BJ (cell line): ENCODE results near the gene CHN1. TPM values are rescaled to one million over a fixed set of nuclear protein-coding genes. Genes with fewer than 3 reads are reported as not detected.

Source experiments
- CTCF ChIA-PET: fragments of 350-600 bp; formaldehyde crosslinking; extraction: SDS; loops from one replicate; lab custom pipeline; 2021; ENCODE audit warnings: antibody characterized with exemption, inconsistent platforms; lab: Yijun Ruan, JAX
- POLR2A ChIA-PET: fragments of 300-600 bp; sonication (Branson Sonifier 250); formaldehyde crosslinking; extraction: SDS; loops from one replicate; lab custom pipeline; 2021; ENCODE audit warnings: antibody characterized with exemption; lab: Charles Lee
- DNase-seq: peaks from one replicate; pipeline ENCODE4 v3.0.0-alpha.2; 2011; ENCODE audit warnings: low read depth
- H3K27me3 ChIP-seq: 2 replicates; pipeline ENCODE4 v1.6.0; 2011; ENCODE audit warnings: low read length; ENCODE audit not compliant: control insufficient read depth, insufficient read depth
- H3K36me3 ChIP-seq: 2 replicates; pipeline ENCODE4 v1.5.1; 2011; ENCODE audit warnings: low read length; ENCODE audit not compliant: control insufficient read depth, insufficient read depth
- H3K4me3 ChIP-seq: 2 replicates; pipeline ENCODE4 v1.5.1; 2011; ENCODE audit warnings: low read depth, mild to moderate bottlenecking, control low read depth, low read length
- polyA plus RNA-seq: library from polyadenylated mRNA; depleted of rRNA; stranded (reverse); fragments of >200 nt; gene quantifications from 2 replicates; pipeline ENCODE4 v1.2.3, GENCODE V29; 2011
- TF ChIP-seq, protein P1 (sequence below): IDR thresholded peaks from 2 replicates; pipeline ENCODE4 v1.5.1; 2011; ENCODE audit warnings: low read depth, mild to moderate bottlenecking, control low read depth, inconsistent platforms, low read length, moderate library complexity; ENCODE audit not compliant: insufficient read depth

The CHN1 gene
- polyA plus RNA-seq, 1 experiment: 93.0 TPM

DNA sequence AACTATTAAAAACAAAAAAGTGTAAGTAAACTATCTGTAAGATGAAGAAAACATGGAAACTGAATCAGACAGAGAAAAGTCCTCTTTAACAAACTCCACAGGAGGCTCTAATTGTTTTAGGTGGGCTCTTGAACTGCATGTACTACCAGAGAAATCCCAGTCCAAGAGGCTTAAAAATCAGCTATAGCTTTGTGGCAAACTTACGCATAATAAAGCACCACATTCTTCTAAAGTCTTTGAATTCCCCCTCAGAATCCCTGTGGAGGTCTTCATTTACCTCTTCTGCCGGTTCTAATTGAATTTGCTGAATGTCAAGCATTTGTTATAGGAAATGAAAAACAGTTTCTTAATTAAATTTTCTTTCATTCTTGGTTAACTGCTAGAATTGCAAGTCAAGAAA, 40.8 kb downstream of the CHN1 start:
- Histone ChIP-seq H3K27me3 (no peaks in the 10 kb centered on the region), H3K36me3 (no peaks in the 10 kb centered on the region), H3K4me3 (no peak overlapping the region)
- CTCF ChIA-PET: no interaction called here
- POLR2A ChIA-PET: no interaction called here
- TF ChIP-seq, protein P1, sequence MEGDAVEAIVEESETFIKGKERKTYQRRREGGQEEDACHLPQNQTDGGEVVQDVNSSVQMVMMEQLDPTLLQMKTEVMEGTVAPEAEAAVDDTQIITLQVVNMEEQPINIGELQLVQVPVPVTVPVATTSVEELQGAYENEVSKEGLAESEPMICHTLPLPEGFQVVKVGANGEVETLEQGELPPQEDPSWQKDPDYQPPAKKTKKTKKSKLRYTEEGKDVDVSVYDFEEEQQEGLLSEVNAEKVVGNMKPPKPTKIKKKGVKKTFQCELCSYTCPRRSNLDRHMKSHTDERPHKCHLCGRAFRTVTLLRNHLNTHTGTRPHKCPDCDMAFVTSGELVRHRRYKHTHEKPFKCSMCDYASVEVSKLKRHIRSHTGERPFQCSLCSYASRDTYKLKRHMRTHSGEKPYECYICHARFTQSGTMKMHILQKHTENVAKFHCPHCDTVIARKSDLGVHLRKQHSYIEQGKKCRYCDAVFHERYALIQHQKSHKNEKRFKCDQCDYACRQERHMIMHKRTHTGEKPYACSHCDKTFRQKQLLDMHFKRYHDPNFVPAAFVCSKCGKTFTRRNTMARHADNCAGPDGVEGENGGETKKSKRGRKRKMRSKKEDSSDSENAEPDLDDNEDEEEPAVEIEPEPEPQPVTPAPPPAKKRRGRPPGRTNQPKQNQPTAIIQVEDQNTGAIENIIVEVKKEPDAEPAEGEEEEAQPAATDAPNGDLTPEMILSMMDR: no peak
- no peak for DNase-seq

DNA sequence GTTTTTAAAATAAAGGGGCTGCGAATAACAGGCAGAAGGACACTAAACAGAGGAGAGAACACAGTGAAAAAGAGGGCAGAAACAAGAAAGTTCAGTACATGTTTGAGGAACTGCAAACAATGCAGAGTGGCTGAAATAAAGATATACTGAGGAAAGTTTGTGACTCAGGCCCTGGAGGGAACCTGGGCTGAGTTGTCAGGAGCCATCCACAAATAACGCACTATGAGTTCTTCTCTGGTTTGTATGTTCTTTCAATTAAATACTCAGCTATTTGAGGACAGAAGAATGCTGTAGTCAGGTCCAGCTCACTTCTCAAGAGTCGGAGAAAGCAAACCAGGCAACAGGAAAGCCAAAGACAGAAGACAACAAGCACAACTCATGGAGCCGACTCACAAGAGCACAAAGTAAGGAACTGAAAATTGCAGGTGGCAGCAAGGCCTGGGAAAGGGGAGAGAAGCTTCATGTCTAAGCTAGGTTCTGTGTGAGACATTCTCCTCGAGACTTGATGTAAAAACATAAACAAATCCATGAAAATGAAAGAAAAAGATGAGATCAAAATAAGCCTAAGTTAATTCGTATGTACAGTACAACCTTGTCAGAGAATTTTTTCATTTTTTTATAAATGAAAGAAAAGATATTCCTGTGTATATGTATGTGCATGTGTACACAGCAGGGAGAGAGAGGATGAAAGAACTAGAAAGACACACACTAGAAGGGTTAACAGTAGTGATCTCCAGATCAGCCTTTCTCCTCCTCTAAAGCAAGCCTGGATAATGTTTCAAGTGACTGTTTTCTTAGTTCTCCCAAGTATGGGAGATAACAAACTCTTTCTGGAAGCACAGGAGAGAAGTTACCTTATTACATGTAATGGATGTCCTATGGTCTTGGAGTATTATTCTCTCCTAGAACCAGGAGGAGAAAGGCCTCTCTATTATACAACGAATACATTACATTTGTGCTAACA, 41.5 kb downstream of the CHN1 start:
- POLR2A ChIA-PET: no interaction called here

DNA sequence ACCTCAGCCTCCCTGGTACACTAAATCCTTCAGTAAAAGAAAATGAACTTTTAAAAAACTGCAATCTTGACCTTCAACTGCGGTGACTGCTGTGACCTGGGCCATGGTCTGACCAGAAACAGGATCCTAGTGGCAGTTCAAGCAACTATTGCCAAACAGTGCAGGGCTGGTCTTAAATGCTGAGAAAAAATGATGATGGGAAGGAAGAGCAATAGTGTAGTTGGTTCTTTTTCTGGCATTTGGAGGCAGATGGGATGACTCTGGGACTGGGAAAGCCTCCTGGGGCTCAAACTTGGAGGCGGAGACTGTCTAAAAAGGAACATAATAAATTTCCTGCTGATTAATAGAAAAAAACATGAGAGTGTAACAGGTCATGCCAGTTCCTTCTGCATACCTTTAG, 45.4 kb downstream of the CHN1 start:
- TF ChIP-seq, protein P1: no peak
- Histone ChIP-seq H3K27me3 (no peaks in the 10 kb centered on the region), H3K36me3 (no peaks in the 10 kb centered on the region), H3K4me3 (no peak overlapping the region)
- no peak for DNase-seq
- CTCF ChIA-PET: no interaction called here
- POLR2A ChIA-PET: no interaction called here

More for the DNA sequence above, 41.5 kb downstream of the CHN1 start:
- TF ChIP-seq, protein P1: no peak
- Histone ChIP-seq H3K27me3 (no peaks in the 10 kb centered on the region), H3K36me3 (no peaks in the 10 kb centered on the region), H3K4me3 (no peak overlapping the region)
- no peak for DNase-seq
- CTCF ChIA-PET: no interaction called here

DNA sequence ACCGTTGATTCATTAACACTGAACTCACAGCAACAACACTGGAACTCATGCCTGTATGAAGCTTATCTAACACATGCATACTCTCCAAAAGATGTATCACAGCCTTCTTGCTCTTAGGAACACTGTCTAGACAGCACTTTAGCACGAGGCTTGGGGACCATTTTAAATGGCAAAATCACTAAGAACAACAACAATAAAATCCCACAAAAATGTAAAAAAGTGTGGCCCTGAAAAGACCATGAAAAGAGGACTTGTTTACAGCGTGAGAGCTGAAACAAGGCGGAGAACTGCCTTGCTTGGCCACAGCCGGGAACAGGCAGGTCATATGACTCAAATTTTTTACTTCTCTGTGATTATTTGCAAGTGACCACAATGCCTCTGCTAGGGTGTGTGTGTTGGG, 48.1 kb downstream of the CHN1 start:
- ChIA-PET CTCF (interaction anchor here (0.6 kb wide), 1 partner anchor 15 kb away, joined by 3 read pairs; no protein-coding TSS in a partner anchor), POLR2A (no interaction called here)
- Histone ChIP-seq H3K4me3 (no peak overlapping the region), H3K36me3 (no peaks in the 10 kb centered on the region), H3K27me3 (no peaks in the 10 kb centered on the region)
- DNase-seq: peak; percentile 44
- TF ChIP-seq, protein P1: no peak

DNA sequence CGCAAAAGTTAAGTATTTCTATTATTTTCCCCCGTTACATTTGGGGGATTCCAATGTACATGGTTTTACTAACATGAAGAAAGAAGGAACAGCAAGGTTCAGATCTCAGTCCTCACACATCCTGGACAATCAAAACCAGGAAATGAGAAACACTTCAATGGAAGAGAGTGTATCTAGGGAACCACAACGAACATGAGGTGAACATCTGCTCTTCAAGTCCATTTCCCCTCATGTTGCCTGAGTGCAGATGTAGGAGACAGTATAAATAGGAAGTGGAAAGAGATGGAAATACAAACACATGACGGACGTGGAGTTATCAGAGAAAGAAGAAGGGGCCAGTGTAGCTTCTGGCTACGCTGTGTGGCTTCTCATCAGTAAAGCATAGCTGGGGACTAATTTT, 52.6 kb downstream of the CHN1 start:
- ChIA-PET CTCF (interaction anchor here (0.8 kb wide), 1 partner anchor 14 kb away, joined by 3 read pairs; no protein-coding TSS in a partner anchor), POLR2A (no interaction called here)
- no peaks in the 10 kb centered on the region for H3K27me3 ChIP-seq
- no peak overlapping the region for H3K4me3 ChIP-seq
- no peaks in the 10 kb centered on the region for H3K36me3 ChIP-seq
- DNase-seq: no peak
- TF ChIP-seq, protein P1: no peak
